Vagina (tissue), 2 donors: ENCODE measurements around the gene STOML1. TPM values are rescaled to one million over a fixed set of nuclear protein-coding genes. Genes with fewer than 3 reads are reported as not detected.

Source experiments
- DNase-seq, 2 donors: peaks; one replicate each; pipeline ENCODE4 v3.0.0-alpha.2; 2017; ENCODE audit errors: extremely low spot score in 2 of 2
- H3K27ac ChIP-seq: fragments of 200-600 bp; sonication (generic); one replicate; pipeline ENCODE4 v1.5.1; 2019
- H3K27me3 ChIP-seq: fragments of 200-600 bp; sonication (generic); one replicate; pipeline ENCODE4 v1.5.1; 2019
- H3K36me3 ChIP-seq, 2 donors: fragments of 200-600 bp; sonication (generic); one replicate each; pipeline ENCODE4 v1.5.1; 2017 to 2019
- H3K4me1 ChIP-seq: fragments of 200-600 bp; sonication (generic); one replicate; pipeline ENCODE4 v1.5.1; 2019
- H3K4me3 ChIP-seq, 2 donors: fragments of 200-600 bp; sonication (generic); 1 replicate in 1 of 2; 2 replicates in 1 of 2; pipeline ENCODE4 v1.5.1; 2016 to 2019
- H3K9me3 ChIP-seq: fragments of 200-600 bp; sonication (generic); one replicate; pipeline ENCODE4 v1.5.1; 2019
- POLR2A ChIP-seq, 2 donors: fragments of 450-650 bp; IDR thresholded peaks; one replicate each; pipeline ENCODE4 v1.6.1; 2017; ENCODE audit warnings: antibody characterized with exemption in 2 of 2, mild to moderate bottlenecking in 2 of 2, moderate library complexity in 2 of 2
- POLR2AphosphoS5 ChIP-seq, 2 donors: sonication (generic); formaldehyde crosslinking; IDR thresholded peaks; one replicate each; pipeline ENCODE4 v1.9.0; 2017; ENCODE audit warnings: antibody characterized with exemption in 2 of 2, mild to moderate bottlenecking in 2 of 2, low read depth in 1 of 2; ENCODE audit not compliant: insufficient read depth in 1 of 2
- intact Hi-C: fragments of 100-400 bp; cut with DNase I; formaldehyde crosslinking; loops from one replicate; pipeline ENCODE4 v1.15.1; 2023
- total RNA-seq: library from RNA; depleted of rRNA; stranded (reverse); fragments of >200 nt; gene quantifications from one replicate; pipeline ENCODE4 v1.2.3, GENCODE V29; 2016
- TF ChIP-seq, protein P1 (sequence below), 3 experiments: fragments of 450-650 bp in 2 of 3; fragments of 200-600 bp in 1 of 3; sonication (generic) in 1 of 3; IDR thresholded peaks; one replicate each; pipeline ENCODE4 v1.5.1; 2017 to 2019; ENCODE audit warnings: antibody characterized with exemption in 3 of 3, mild to moderate bottlenecking in 2 of 3, moderate library complexity in 2 of 3

STOML1 gene
- total RNA-seq, 1 donor from 2014 or later, result 15.0 TPM

DNA sequence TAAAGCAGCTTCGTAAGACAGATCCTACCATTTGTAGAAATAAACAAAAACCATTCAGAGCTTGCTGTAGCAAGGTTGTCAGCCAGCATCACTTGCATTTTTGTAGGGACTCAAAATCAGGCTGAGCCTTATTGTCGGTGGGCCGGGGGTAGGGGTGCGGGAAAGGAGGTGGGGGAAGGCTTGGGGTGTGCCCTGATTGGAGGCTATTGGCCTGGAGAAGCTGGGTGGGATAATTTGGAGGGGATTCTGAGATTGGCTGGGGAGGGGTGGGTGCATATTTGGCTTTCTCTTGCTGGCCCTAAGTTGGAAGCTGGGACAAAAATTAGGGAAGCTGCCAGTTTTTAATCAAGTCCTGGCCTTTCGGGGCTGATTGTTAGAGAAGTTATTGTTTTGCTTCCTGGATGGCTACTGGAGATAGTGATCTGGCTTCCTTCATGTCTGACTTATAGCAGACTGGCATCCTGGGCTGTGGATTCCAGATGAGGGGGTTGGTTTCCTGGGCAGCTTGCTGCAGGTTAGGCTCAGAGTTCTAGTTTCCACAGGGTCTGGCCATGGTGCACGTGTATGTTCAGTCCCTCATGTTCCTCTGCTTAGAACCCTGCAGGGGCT is 22.8 kb downstream of the STOML1 start:
- no peaks in the 10 kb centered on the region for H3K36me3 ChIP-seq
- no peaks in the 10 kb centered on the region for H3K27me3 ChIP-seq
- no peak overlapping the region for H3K4me3 ChIP-seq
- peaks cover 11% of the 10 kb centered on the region for H3K4me1 ChIP-seq
- no peak for TF ChIP-seq POLR2AphosphoS5 (IDR thresholded peaks at IDR 0.05; ENCODE audit: insufficient read depth in 1 of 2, low read depth in 1 of 2)
- no peak for TF ChIP-seq POLR2A (IDR thresholded peaks at IDR 0.05)
- TF ChIP-seq, protein P1, sequence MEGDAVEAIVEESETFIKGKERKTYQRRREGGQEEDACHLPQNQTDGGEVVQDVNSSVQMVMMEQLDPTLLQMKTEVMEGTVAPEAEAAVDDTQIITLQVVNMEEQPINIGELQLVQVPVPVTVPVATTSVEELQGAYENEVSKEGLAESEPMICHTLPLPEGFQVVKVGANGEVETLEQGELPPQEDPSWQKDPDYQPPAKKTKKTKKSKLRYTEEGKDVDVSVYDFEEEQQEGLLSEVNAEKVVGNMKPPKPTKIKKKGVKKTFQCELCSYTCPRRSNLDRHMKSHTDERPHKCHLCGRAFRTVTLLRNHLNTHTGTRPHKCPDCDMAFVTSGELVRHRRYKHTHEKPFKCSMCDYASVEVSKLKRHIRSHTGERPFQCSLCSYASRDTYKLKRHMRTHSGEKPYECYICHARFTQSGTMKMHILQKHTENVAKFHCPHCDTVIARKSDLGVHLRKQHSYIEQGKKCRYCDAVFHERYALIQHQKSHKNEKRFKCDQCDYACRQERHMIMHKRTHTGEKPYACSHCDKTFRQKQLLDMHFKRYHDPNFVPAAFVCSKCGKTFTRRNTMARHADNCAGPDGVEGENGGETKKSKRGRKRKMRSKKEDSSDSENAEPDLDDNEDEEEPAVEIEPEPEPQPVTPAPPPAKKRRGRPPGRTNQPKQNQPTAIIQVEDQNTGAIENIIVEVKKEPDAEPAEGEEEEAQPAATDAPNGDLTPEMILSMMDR (IDR thresholded peaks at IDR 0.05), result no peak
- intact Hi-C loops, result loop anchor here (10.0 kb wide), 1 partner anchor 64 kb away; no protein-coding TSS in a partner anchor
- no peak overlapping the region for H3K27ac ChIP-seq
- no peak for DNase-seq
- no peaks in the 10 kb centered on the region for H3K9me3 ChIP-seq

DNA sequence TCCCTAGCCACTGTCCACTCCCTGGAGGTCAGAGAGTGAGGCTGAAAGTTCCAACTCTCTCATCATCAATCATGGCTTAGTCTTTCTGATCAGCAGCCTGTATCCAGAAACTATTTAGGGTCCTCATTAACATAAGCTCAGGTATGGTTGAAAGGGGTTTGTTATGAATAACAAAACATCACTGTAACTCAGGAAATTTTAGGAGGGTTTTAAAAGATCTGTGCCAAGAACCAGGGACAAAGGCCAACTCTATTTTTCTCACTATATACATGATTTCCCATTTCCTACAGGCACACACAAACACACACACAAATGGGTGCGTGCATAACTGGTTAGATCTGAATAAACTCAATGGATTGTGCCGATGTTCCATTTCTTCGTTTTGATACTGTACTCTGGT is 23.6 kb downstream of the STOML1 start:
- TF ChIP-seq, protein P1 (IDR thresholded peaks at IDR 0.05), result no peak
- TF ChIP-seq POLR2AphosphoS5 (IDR thresholded peaks at IDR 0.05; ENCODE audit: insufficient read depth in 1 of 2, low read depth in 1 of 2), result no peak
- Histone ChIP-seq H3K4me3 (no peak overlapping the region), H3K27me3 (no peaks in the 10 kb centered on the region), H3K36me3 (no peaks in the 10 kb centered on the region), H3K27ac (no peak overlapping the region), H3K4me1 (peaks cover 10% of the 10 kb centered on the region), H3K9me3 (no peaks in the 10 kb centered on the region)
- intact Hi-C loops, result loop anchor here (10.0 kb wide), 1 partner anchor 64 kb away; no protein-coding TSS in a partner anchor
- no peak for DNase-seq

DNA sequence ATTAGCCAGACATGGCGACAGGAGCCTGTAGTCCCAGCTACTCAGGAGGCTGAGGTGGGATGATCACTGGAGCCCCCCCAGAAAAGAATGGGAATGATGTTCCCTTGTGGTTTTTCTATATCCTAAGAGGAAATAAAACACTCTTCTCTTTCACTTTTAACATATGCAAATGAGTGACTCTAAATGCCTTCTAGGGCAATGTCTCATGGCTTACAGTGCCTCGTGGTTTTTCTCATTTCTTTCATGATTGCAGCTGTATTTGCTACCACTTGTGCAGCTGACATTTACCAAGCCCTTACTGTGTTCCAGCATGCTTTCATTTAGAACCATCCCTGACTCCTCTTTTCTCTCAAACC is 26.4 kb downstream of the STOML1 start:
- no peaks in the 10 kb centered on the region for H3K27me3 ChIP-seq
- H3K36me3 ChIP-seq, result no peaks in the 10 kb centered on the region
- DNase-seq, result no peak
- H3K9me3 ChIP-seq, result no peaks in the 10 kb centered on the region
- H3K4me3 ChIP-seq, result no peak overlapping the region
- no peak for TF ChIP-seq POLR2A (IDR thresholded peaks at IDR 0.05)
- no peak for TF ChIP-seq POLR2AphosphoS5 (IDR thresholded peaks at IDR 0.05; ENCODE audit: insufficient read depth in 1 of 2, low read depth in 1 of 2)
- TF ChIP-seq, protein P1 (IDR thresholded peaks at IDR 0.05), result no peak
- intact Hi-C loops, result loop anchor here (10.0 kb wide), 1 partner anchor 61 kb away; no protein-coding TSS in a partner anchor
- no peak overlapping the region for H3K27ac ChIP-seq
- H3K4me1 ChIP-seq, result no peaks in the 10 kb centered on the region

DNA sequence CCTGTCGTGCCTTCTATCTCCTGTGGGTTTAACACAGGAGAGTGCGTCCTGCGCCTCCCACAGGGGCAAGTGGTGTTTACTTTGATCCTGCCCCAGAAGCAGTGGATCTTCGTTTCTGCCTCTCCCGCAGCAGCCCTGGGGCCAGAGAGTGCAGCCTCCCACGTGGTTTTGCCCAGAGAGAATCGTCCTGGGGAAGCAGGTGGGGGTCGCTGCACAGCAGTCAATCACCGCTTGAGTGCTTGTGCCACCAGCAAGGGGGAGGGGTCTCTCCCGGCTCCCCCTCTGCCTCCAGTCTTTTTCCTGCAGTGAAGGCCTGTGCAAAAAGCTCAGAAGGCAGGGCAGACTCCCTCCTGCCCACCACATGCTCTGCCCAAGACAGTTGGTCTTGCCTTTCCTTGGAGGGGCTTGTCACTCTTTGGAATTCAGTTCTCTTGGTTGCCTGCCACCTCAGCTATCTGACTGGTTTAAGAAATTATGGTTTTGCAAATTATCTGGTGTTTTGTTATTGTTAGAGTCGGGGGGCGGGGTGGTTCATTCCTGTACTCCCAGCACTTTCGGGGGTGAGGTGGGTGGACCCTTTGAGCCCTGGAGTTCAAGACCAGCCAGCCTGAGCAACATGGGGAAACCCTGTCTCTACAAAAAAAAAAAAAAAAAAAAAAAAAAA is 26.9 kb downstream of the STOML1 start:
- intact Hi-C loops, result loop anchor here (10.0 kb wide), 1 partner anchor 60 kb away; no protein-coding TSS in a partner anchor
- TF ChIP-seq POLR2AphosphoS5 (IDR thresholded peaks at IDR 0.05; ENCODE audit: insufficient read depth in 1 of 2, low read depth in 1 of 2) (no peak), POLR2A (IDR thresholded peaks at IDR 0.05) (no peak)
- TF ChIP-seq, protein P1 (IDR thresholded peaks at IDR 0.05), result peak in 1 of 3 experiments; percentile 0
- Histone ChIP-seq H3K36me3 (no peaks in the 10 kb centered on the region), H3K4me1 (no peaks in the 10 kb centered on the region), H3K27me3 (no peaks in the 10 kb centered on the region), H3K9me3 (no peaks in the 10 kb centered on the region), H3K27ac (no peak overlapping the region), H3K4me3 (no peak overlapping the region)
- no peak for DNase-seq

DNA sequence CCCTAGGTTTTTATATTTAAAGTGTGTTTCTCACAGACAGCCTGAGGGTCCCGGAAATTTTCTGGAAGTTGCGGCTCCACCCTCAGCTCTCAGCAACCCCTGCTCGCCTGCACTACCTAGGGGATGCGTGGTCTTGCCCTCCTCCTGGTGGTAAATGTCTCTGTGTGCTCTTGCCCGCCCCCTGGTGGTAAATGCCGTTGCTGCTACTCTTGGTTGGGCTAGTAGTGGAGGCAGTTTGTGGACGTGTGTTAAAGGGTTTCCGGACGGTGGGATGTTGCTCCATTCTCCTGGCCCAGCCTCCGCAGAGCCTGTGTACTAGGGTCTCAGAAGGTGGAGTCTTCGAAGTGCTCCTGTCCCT is 27.4 kb downstream of the STOML1 start:
- TF ChIP-seq, protein P1 (IDR thresholded peaks at IDR 0.05), result peak; percentile 87 to 96 (median 94)
- TF ChIP-seq POLR2AphosphoS5 (IDR thresholded peaks at IDR 0.05; ENCODE audit: insufficient read depth in 1 of 2, low read depth in 1 of 2) (peak in 1 of 2 donors; percentile 48), POLR2A (IDR thresholded peaks at IDR 0.05) (no peak)
- intact Hi-C loops, result loop anchor here (10.0 kb wide), 1 partner anchor 60 kb away; no protein-coding TSS in a partner anchor
- no peak overlapping the region for H3K27ac ChIP-seq
- H3K36me3 ChIP-seq, result no peaks in the 10 kb centered on the region
- no peak overlapping the region for H3K4me3 ChIP-seq
- no peaks in the 10 kb centered on the region for H3K27me3 ChIP-seq
- no peaks in the 10 kb centered on the region for H3K9me3 ChIP-seq
- no peaks in the 10 kb centered on the region for H3K4me1 ChIP-seq
- DNase-seq, result no peak
